Body of pancreas (tissue), 4 donors: ENCODE data around the gene RNF169.

Experiments used
- CTCF ChIP-seq, 7 experiments: fragments of 450-650 bp in 4 of 7; fragments of 200-600 bp in 3 of 7; sonication (generic) in 3 of 7; IDR thresholded peaks; one replicate each; pipeline ENCODE4 v1.5.1; 2016 to 2019; ENCODE audit warnings: antibody characterized with exemption in 7 of 7
- POLR2A ChIP-seq, 3 donors: fragments of 450-650 bp; IDR thresholded peaks; one replicate each; pipeline ENCODE4 v1.6.1; 2016; ENCODE audit warnings: antibody characterized with exemption in 3 of 3, mild to moderate bottlenecking in 2 of 3

GRCh38 chr11:74736031-74736430, 12.6 kb upstream of the RNF169 start:
- TF ChIP-seq CTCF (IDR thresholded peaks at IDR 0.05) = no peak
- TF ChIP-seq POLR2A (IDR thresholded peaks at IDR 0.05) = no peak
